SK-N-MC (cell line): ENCODE results near the gene RTTN.
A peak's percentile ranks its signal among the peaks of the same experiment; 100 is the strongest.

ENCODE experiments used
- DNase-seq: peaks from one replicate; pipeline ENCODE4 v3.0.0-alpha.2; 2011; ENCODE audit warnings: low read depth, low spot score
- H3K27ac ChIP-seq: fragments of 200-600 bp; sonication (generic); 2 replicates; pipeline ENCODE4 v1.5.1; 2016; ENCODE audit warnings: mixed run types
- H3K36me3 ChIP-seq: fragments of 200-600 bp; sonication (generic); 2 replicates; pipeline ENCODE4 v1.6.1; 2017; ENCODE audit warnings: antibody characterized with exemption, low read length, mixed read lengths; ENCODE audit not compliant: insufficient read depth
- H3K4me3 ChIP-seq: fragments of 200-600 bp; sonication (generic); 2 replicates; pipeline ENCODE4 v1.5.1; 2016
- H3K9ac ChIP-seq: fragments of 200-600 bp; sonication (generic); 2 replicates; pipeline ENCODE4 v1.8.0; 2017; ENCODE audit warnings: mixed run types, mixed read lengths; ENCODE audit not compliant: insufficient read length
- H3K9me3 ChIP-seq: fragments of 200-600 bp; sonication (generic); 2 replicates; pipeline ENCODE4 v1.6.1; 2017; ENCODE audit warnings: low read depth, mild to moderate bottlenecking, antibody characterized with exemption, low read length, moderate library complexity, mixed read lengths
- EZH2 ChIP-seq: fragments of 200-600 bp; sonication (generic); IDR thresholded peaks from one replicate; pipeline ENCODE4 v1.6.1; 2017; ENCODE audit warnings: antibody characterized with exemption
- FOXP2 ChIP-seq: optimal IDR thresholded peaks from 2 replicates; pipeline ENCODE3; 2011; ENCODE audit warnings: mild to moderate bottlenecking, moderate library complexity; ENCODE audit not compliant: insufficient read depth; ENCODE audit errors: extremely low read length, control extremely low read depth
- POLR2AphosphoS5 ChIP-seq: IDR thresholded peaks from 2 replicates; pipeline ENCODE4 v1.6.1; 2012; ENCODE audit warnings: mild to moderate bottlenecking, low read depth, low read length, borderline replicate concordance

Gene RTTN

DNA sequence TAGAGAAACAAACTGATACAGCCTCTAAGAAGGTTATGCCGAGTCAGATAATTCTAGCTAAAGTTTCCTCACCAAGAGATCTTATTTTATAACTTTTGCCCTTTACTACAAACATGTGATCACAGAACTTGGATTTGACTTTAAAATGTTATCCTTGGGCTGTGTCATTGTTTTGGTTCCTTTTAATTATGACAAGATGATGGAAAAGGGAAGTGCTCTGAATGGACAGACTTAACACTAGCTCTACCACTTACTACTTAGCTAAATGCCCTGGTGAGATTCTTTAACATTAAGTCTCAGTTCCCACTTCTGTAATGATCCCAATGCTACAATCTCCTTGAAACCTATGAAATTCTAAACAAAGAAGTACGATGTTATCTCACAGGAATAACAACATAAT is 69.9 kb downstream of the RTTN start:
- H3K4me3 ChIP-seq: no peak overlapping the region
- H3K9ac ChIP-seq: no peak overlapping the region
- H3K27ac ChIP-seq: no peak overlapping the region
- TF ChIP-seq FOXP2 (no peak), POLR2AphosphoS5 (no peak), EZH2 (no peak)
- H3K36me3 ChIP-seq: no peaks in the 10 kb centered on the region
- no peak for DNase-seq
- no peaks in the 10 kb centered on the region for H3K9me3 ChIP-seq

DNA sequence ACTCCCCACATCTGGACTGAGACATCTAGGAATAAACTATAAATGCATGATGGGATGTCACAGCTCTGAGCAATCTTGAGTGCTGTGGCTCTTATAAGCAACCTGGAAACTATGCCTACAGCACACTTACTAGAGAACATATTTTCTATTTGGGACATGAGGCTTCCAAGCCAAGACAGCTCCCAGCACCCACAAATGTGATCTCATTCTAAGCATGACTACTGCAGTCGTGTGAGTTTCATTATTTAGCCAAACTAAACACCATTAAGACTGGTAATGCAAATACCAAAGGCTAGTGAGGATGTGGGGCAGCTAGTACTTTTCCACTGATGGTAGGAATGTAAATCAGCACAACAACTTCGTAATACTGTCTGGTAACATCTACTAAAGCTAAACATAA is 72.5 kb downstream of the RTTN start:
- H3K36me3 ChIP-seq: peaks cover 10% of the 10 kb centered on the region; the same call in 1 of the 2 replicates
- no peaks in the 10 kb centered on the region for H3K9me3 ChIP-seq
- H3K9ac ChIP-seq: no peak overlapping the region
- H3K27ac ChIP-seq: no peak overlapping the region
- H3K4me3 ChIP-seq: no peak overlapping the region
- no peak for DNase-seq
- TF ChIP-seq EZH2 (no peak), FOXP2 (no peak), POLR2AphosphoS5 (no peak)

- Histone ChIP-seq H3K4me3 (no peak overlapping the region), H3K9me3 (no peaks in the 10 kb centered on the region), H3K27ac (no peak overlapping the region), H3K36me3 (peaks cover 13% of the 10 kb centered on the region; the same call in 1 of the 2 replicates), H3K9ac (no peak overlapping the region)
- TF ChIP-seq POLR2AphosphoS5 (no peak), EZH2 (no peak), FOXP2 (no peak)
- no peak for DNase-seq
Measured at GRCh38 chr18:70128271-70128670, 77.2 kb downstream of the RTTN start.

DNA sequence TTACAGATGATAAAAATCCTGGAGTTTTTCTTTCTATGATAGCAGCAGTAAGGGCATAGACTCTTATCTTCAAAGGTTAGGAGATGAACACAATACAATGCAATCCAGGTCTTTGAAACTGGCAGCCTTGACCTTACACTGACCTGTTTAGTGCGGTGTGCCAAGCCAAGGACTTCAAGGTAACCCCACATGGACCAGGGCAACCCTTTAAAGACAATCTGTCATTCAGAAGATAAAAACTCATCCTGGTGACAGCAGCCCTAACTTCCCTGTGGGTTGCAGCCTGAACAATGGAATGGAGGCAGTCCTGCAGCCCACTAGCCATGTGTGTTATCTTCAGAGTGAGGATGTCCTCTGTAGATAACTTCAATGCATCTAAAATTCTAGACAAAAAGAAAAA is 78.1 kb downstream of the RTTN start:
- Histone ChIP-seq H3K4me3 (no peak overlapping the region), H3K9ac (no peak overlapping the region), H3K9me3 (no peaks in the 10 kb centered on the region), H3K27ac (no peak overlapping the region), H3K36me3 (peaks cover 13% of the 10 kb centered on the region; the same call in 1 of the 2 replicates)
- TF ChIP-seq EZH2 (no peak), FOXP2 (no peak)
- no peak for DNase-seq

- Histone ChIP-seq H3K9ac (no peak overlapping the region), H3K36me3 (peaks cover 13% of the 10 kb centered on the region; the same call in 1 of the 2 replicates), H3K27ac (no peak overlapping the region), H3K4me3 (no peak overlapping the region), H3K9me3 (no peaks in the 10 kb centered on the region)
- no peak for TF ChIP-seq EZH2
- TF ChIP-seq POLR2AphosphoS5: no peak
- TF ChIP-seq FOXP2: no peak
- no peak for DNase-seq
Measured at GRCh38 chr18:70126832-70127231, 78.7 kb downstream of the RTTN start.

DNA sequence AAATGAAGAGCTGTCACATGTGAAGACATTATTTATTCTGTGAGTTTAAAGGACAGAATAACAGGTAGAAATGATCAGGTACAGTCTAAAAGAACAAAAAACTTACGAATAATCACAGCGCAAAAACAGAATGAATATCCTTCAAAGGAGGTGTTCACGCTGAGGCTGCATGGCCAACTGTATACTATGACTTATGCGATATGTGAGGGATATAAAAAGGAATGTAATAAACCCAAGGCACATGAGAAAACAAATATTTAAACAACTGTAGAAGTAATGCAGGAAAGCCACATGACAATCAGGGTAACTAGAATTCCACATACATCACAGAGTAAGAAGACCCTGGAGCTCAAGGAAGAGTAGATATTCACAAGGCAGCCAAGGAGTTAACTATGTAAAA is 81.3 kb downstream of the RTTN start:
- DNase-seq: no peak
- no peak for TF ChIP-seq POLR2AphosphoS5
- TF ChIP-seq FOXP2: no peak
- no peak for TF ChIP-seq EZH2
- Histone ChIP-seq H3K27ac (no peak overlapping the region), H3K9ac (no peak overlapping the region), H3K9me3 (no peaks in the 10 kb centered on the region), H3K36me3 (peaks cover 3% of the 10 kb centered on the region; the same call in 1 of the 2 replicates), H3K4me3 (no peak overlapping the region)

DNA sequence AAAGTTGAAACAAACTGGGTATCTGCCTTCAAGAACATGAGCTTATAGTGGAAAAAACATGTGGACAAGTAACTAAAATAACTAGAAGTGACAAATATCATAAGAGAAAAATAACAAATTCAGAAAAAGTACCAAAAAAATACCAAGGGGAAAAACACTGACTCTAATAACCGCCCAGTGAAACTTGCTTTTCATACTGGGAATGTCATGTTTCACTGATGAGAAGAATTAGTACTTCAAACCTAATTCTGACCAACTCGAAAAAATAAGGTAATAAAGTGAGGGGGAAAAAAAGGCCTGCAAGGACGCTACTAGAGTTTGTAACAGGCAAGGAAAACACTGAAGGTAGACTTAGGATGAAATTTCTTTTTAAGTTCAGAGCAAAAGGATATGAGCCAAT is 83.6 kb downstream of the RTTN start:
- no peak overlapping the region for H3K27ac ChIP-seq
- TF ChIP-seq EZH2 (no peak), POLR2AphosphoS5 (no peak)
- H3K36me3 ChIP-seq: no peaks in the 10 kb centered on the region; the same call in 1 of the 2 replicates
- no peak overlapping the region for H3K9ac ChIP-seq
- no peaks in the 10 kb centered on the region for H3K9me3 ChIP-seq
- no peak overlapping the region for H3K4me3 ChIP-seq
- DNase-seq: no peak

GRCh38 chr18:70116949-70117348 is 88.5 kb downstream of the RTTN start:
- Histone ChIP-seq H3K4me3 (no peak overlapping the region), H3K9ac (no peak overlapping the region), H3K36me3 (no peaks in the 10 kb centered on the region; the same call in 1 of the 2 replicates), H3K27ac (0 out of 2 replicates have a peak overlapping the region, but pooled peaks have one; percentile 36), H3K9me3 (no peaks in the 10 kb centered on the region)
- TF ChIP-seq EZH2: no peak
- peak; percentile 12 for DNase-seq

DNA sequence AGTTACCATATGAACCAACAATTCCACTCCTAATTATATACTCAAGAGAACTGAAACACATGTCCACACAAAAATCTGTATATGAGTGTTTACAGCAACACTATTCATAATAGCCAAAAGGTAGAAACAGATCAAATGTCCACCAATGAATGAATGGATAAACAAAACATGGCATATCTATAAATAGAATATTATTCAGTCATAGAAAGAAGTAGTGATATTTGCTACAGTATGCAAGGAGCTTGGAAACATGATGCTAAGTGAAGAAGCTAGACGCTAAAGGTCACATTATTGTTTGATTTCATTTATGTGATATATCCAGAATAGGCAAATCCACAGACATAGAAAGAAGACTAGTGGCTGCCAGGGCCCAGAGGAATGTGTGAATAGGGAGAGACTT is 92.0 kb downstream of the RTTN start:
- DNase-seq: no peak
- Histone ChIP-seq H3K9ac (no peak overlapping the region), H3K36me3 (peaks cover 6% of the 10 kb centered on the region; the same call in 1 of the 2 replicates), H3K9me3 (no peaks in the 10 kb centered on the region), H3K27ac (no peak overlapping the region), H3K4me3 (no peak overlapping the region)
- TF ChIP-seq EZH2: no peak
- TF ChIP-seq FOXP2: no peak
- no peak for TF ChIP-seq POLR2AphosphoS5

- H3K27ac ChIP-seq: no peak overlapping the region
Measured at GRCh38 chr18:70110678-70111077, 94.8 kb downstream of the RTTN start.

More at GRCh38 chr18:70110678-70111077, 94.8 kb downstream of the RTTN start:
- TF ChIP-seq POLR2AphosphoS5 (no peak), FOXP2 (no peak), EZH2 (no peak)
- no peak overlapping the region for H3K4me3 ChIP-seq
- no peaks in the 10 kb centered on the region for H3K9me3 ChIP-seq
- peaks cover 11% of the 10 kb centered on the region for H3K36me3 ChIP-seq
- no peak overlapping the region for H3K9ac ChIP-seq
- DNase-seq: no peak
